H9 (cell line): ENCODE data around the gene CPNE8. TPM values are rescaled to one million over a fixed set of nuclear protein-coding genes. Genes with fewer than 3 reads are reported as not detected.

ENCODE experiments used
- DNase-seq: peaks from one replicate; pipeline ENCODE4 v3.0.0-alpha.2; 2017
- H2AFZ ChIP-seq: one replicate; pipeline ENCODE4 v1.6.1; 2013; ENCODE audit warnings: mild to moderate bottlenecking, low read length, control low read depth, moderate library complexity
- H2AK5ac ChIP-seq: 2 replicates; pipeline ENCODE4 v1.6.1; 2013; ENCODE audit warnings: low read length, control low read depth, mixed read lengths; ENCODE audit not compliant: insufficient read length
- H2BK120ac ChIP-seq: one replicate; pipeline ENCODE4 v1.6.1; 2013; ENCODE audit warnings: low read depth, mild to moderate bottlenecking, low read length, control low read depth, inconsistent platforms; ENCODE audit not compliant: poor library complexity, severe bottlenecking
- H2BK12ac ChIP-seq: 2 replicates; pipeline ENCODE4 v1.6.1; 2013; ENCODE audit warnings: low read length, control low read depth, mixed read lengths, low read depth; ENCODE audit not compliant: insufficient read length
- H2BK15ac ChIP-seq: 2 replicates; pipeline ENCODE4 v1.6.1; 2013; ENCODE audit warnings: low read depth, low read length, control low read depth
- H2BK20ac ChIP-seq: one replicate; pipeline ENCODE4 v1.6.1; 2013; ENCODE audit warnings: low read depth, mild to moderate bottlenecking, low read length, control low read depth, inconsistent platforms; ENCODE audit not compliant: poor library complexity, severe bottlenecking
- H2BK5ac ChIP-seq: 2 replicates; pipeline ENCODE4 v1.6.1; 2013; ENCODE audit warnings: low read length, control low read depth, mixed read lengths; ENCODE audit not compliant: insufficient read length
- H3K14ac ChIP-seq: 2 replicates; pipeline ENCODE4 v1.6.1; 2013; ENCODE audit warnings: low read length, control low read depth; ENCODE audit not compliant: insufficient read depth
- H3K18ac ChIP-seq: 2 replicates; pipeline ENCODE4 v1.6.1; 2013; ENCODE audit warnings: low read depth, mild to moderate bottlenecking, mixed read lengths, low read length, control low read depth; ENCODE audit not compliant: insufficient read length
- H3K23ac ChIP-seq: 2 replicates; pipeline ENCODE4 v1.6.1; 2013; ENCODE audit warnings: low read length, control low read depth, mixed read lengths, low read depth; ENCODE audit not compliant: insufficient read length
- H3K23me2 ChIP-seq: 2 replicates; pipeline ENCODE4 v1.6.1; 2013; ENCODE audit warnings: low read depth, mild to moderate bottlenecking, mixed read lengths, low read length, control low read depth; ENCODE audit not compliant: insufficient read length, poor library complexity, severe bottlenecking
- H3K27ac ChIP-seq: 2 replicates; pipeline ENCODE4 v1.5.1; 2013; ENCODE audit warnings: low read length, control low read depth, mixed read lengths, low read depth; ENCODE audit not compliant: insufficient read length
- H3K27me3 ChIP-seq: 2 replicates; pipeline ENCODE4 v1.6.1; 2013; ENCODE audit warnings: low read length, control low read depth, inconsistent platforms; ENCODE audit not compliant: insufficient read depth
- H3K4ac ChIP-seq: 2 replicates; pipeline ENCODE4 v1.6.1; 2013; ENCODE audit warnings: low read depth, mild to moderate bottlenecking, control low read depth, inconsistent platforms, low read length, moderate library complexity
- H3K4me1 ChIP-seq: 2 replicates; pipeline ENCODE4 v1.6.1; 2013; ENCODE audit warnings: low read length, control low read depth, inconsistent platforms; ENCODE audit not compliant: insufficient read depth
- H3K4me2 ChIP-seq: 2 replicates; pipeline ENCODE4 v1.6.1; 2013; ENCODE audit warnings: low read length, control low read depth, mixed read lengths; ENCODE audit not compliant: insufficient read length, insufficient read depth
- H3K56ac ChIP-seq: 2 replicates; pipeline ENCODE4 v1.6.1; 2013; ENCODE audit warnings: low read depth, mild to moderate bottlenecking, mixed read lengths, low read length, control low read depth; ENCODE audit not compliant: insufficient read length
- H3K79me1 ChIP-seq: 2 replicates; pipeline ENCODE4 v1.6.1; 2013; ENCODE audit warnings: low read depth, mild to moderate bottlenecking, moderate library complexity, low read length, control low read depth, inconsistent platforms; ENCODE audit not compliant: insufficient read depth, poor library complexity, severe bottlenecking
- H3K79me2 ChIP-seq: 2 replicates; pipeline ENCODE4 v1.6.1; 2013; ENCODE audit warnings: low read length, control low read depth, inconsistent platforms; ENCODE audit not compliant: insufficient read depth
- H3K9ac ChIP-seq: 2 replicates; pipeline ENCODE4 v1.6.1; 2013; ENCODE audit warnings: low read length, control low read depth, mixed read lengths; ENCODE audit not compliant: insufficient read length; ENCODE audit errors: extremely low read depth
- H3K9me3 ChIP-seq: one replicate; pipeline ENCODE4 v1.6.1; 2013; ENCODE audit warnings: low read depth, low read length, inconsistent platforms; ENCODE audit not compliant: control insufficient read depth
- H3T11ph ChIP-seq: one replicate; pipeline ENCODE4 v1.6.1; 2013; ENCODE audit warnings: mild to moderate bottlenecking, low read length, control low read depth, inconsistent platforms
- H4K20me1 ChIP-seq: one replicate; pipeline ENCODE4 v1.6.1; 2013; ENCODE audit not compliant: control insufficient read depth, insufficient read length, insufficient read depth
- H4K5ac ChIP-seq: 2 replicates; pipeline ENCODE4 v1.6.1; 2013; ENCODE audit warnings: low read depth, mild to moderate bottlenecking, mixed read lengths, low read length, control low read depth; ENCODE audit not compliant: insufficient read length
- H4K8ac ChIP-seq: replicated peaks from 2 replicates; pipeline ENCODE4 v1.6.1; 2013; ENCODE audit warnings: low read length, control low read depth, mixed read lengths, low read depth; ENCODE audit not compliant: insufficient read length
- H4K91ac ChIP-seq: 2 replicates; pipeline ENCODE4 v1.6.1; 2013; ENCODE audit warnings: low read depth, mild to moderate bottlenecking, moderate library complexity, mixed read lengths, low read length, control low read depth; ENCODE audit not compliant: insufficient read length
- H3K27ac Mint-ChIP-seq, 3 experiments: 2 replicates in 2 of 3; 3 replicates in 1 of 3; pipeline ENCODE4 v1.8.0; 2020 to 2021; ENCODE audit warnings: mixed read lengths in 3 of 3, mild to moderate bottlenecking in 1 of 3, moderate library complexity in 1 of 3
- H3K27me3 Mint-ChIP-seq: 2 replicates; pipeline ENCODE4 v1.8.0; 2021; ENCODE audit warnings: low read depth, mild to moderate bottlenecking, moderate library complexity, mixed read lengths
- H3K36me3 Mint-ChIP-seq, 3 experiments: 2 replicates in 2 of 3; 3 replicates in 1 of 3; pipeline ENCODE4 v1.8.0; 2020 to 2021; ENCODE audit warnings: low read depth in 3 of 3, mixed read lengths in 3 of 3; ENCODE audit not compliant: insufficient read depth in 1 of 3
- H3K4me1 Mint-ChIP-seq, 2 experiments: 2 replicates each; pipeline ENCODE4 v1.8.0; 2020; ENCODE audit warnings: mixed read lengths in 2 of 2
- H3K4me3 Mint-ChIP-seq, 2 experiments: 2 replicates in 1 of 2; 3 replicates in 1 of 2; pipeline ENCODE4 v1.8.0; 2020 to 2021; ENCODE audit warnings: mild to moderate bottlenecking in 2 of 2, mixed read lengths in 2 of 2, moderate library complexity in 1 of 2
- H3K9me3 Mint-ChIP-seq, 2 experiments: 2 replicates in 1 of 2; 3 replicates in 1 of 2; pipeline ENCODE4 v1.8.0; 2020; ENCODE audit warnings: mild to moderate bottlenecking in 2 of 2, mixed read lengths in 2 of 2, moderate library complexity in 1 of 2
- CTCF ChIP-seq: fragments of 200-600 bp; sonication (generic); conservative IDR thresholded peaks from 3 replicates; pipeline ENCODE4 v1.8.0; 2021; ENCODE audit warnings: antibody characterized with exemption, mild to moderate bottlenecking
- WGBS: extraction: QIAGEN DNeasy Blood & Tissue Kit; methylation state at CpG from one replicate; pipeline ENCODE4 v1.1.7; 2013; ENCODE audit warnings: missing lambda C conversion rate, low lambda C conversion rate, mixed read lengths; ENCODE audit not compliant: insufficient read length; ENCODE audit errors: extremely low coverage; 5-methylcytosine and 5-hydroxymethylcytosine counted together
- total RNA-seq: library from RNA; stranded (reverse); gene quantifications from 2 replicates; pipeline ENCODE4 v1.2.1, GENCODE V29; 2021

CPNE8 gene
- total RNA-seq, 1 experiment from 2014 or later = 1.9 TPM

- H3K79me1 ChIP-seq = no peaks in the 10 kb centered on the region
- H2BK12ac ChIP-seq = no peak overlapping the region
- Mint-ChIP-seq H3K36me3 (no peaks in the 10 kb centered on the region; a peak in 1 of 7 replicates), H3K4me3 (no peak overlapping the region), H3K4me1 (no peaks in the 10 kb centered on the region; a peak in 1 of 4 replicates), H3K27me3 (no peaks in the 10 kb centered on the region), H3K9me3 (no peaks in the 10 kb centered on the region; a peak in 2 of 5 replicates), H3K27ac (no peak overlapping the region)
- no peak overlapping the region for H3K4me2 ChIP-seq
- H3K27me3 ChIP-seq = no peaks in the 10 kb centered on the region
- no peak overlapping the region for H4K91ac ChIP-seq
- no peak for DNase-seq
- no peaks in the 10 kb centered on the region for H3K9me3 ChIP-seq
- H3K27ac ChIP-seq = no peak overlapping the region
- no peak overlapping the region for H2BK20ac ChIP-seq
- no peak overlapping the region for H3K23ac ChIP-seq
- H3K79me2 ChIP-seq = no peaks in the 10 kb centered on the region
- H2AK5ac ChIP-seq = no peak overlapping the region
- no peak overlapping the region for H2BK120ac ChIP-seq
- no peak overlapping the region for H2BK5ac ChIP-seq
- H3T11ph ChIP-seq = no peak overlapping the region
- H3K9ac ChIP-seq = no peak overlapping the region
- no peak overlapping the region for H4K8ac ChIP-seq
- H2AFZ ChIP-seq = no peak overlapping the region
- H2BK15ac ChIP-seq = no peak overlapping the region
- no peaks in the 10 kb centered on the region for H3K4me1 ChIP-seq
- H3K18ac ChIP-seq = no peak overlapping the region
- H3K14ac ChIP-seq = no peak overlapping the region
- TF ChIP-seq CTCF = no peak
- H3K4ac ChIP-seq = no peak overlapping the region
- H3K23me2 ChIP-seq = no peaks in the 10 kb centered on the region
- no CpG with 5 or more reads among the region's 7 CpGs for WGBS
- no peaks in the 10 kb centered on the region for H4K20me1 ChIP-seq
- H4K5ac ChIP-seq = no peak overlapping the region
- no peak overlapping the region for H3K56ac ChIP-seq
Measured at GRCh38 chr12:38932320-38932719, 26.9 kb upstream of the CPNE8 start.
